GM21360 (cell line): ENCODE measurements around the gene PSEN1.
A peak's percentile ranks its signal among the peaks of the same experiment; 100 is the strongest.

Source experiments
- ATAC-seq: cut with Tn5 transposase; IDR thresholded peaks from one replicate; pipeline ENCODE4 v1.9.1; 2021; ENCODE audit warnings: mild to moderate bottlenecking, moderate library complexity; ENCODE audit not compliant: unreplicated experiment

Gene PSEN1

DNA sequence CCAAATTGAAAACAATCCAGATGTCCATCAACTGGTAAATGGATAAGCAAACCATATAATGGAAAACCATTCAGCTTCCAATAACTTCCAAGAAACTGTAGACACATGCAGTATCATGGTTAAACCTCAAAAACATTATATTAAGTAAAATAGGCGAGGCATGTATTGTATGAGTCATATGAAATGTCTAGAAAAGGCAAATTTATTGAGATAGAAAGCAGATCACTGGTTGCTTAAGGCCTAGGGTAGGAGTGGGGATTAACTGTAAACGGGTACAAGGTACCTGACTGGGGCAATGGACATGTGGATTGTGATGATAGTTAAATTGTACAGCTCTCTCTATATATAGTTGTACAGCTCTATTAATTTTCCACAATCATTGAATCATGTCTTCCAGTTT, 79.7 kb downstream of the PSEN1 start:
- ATAC-seq, result no peak

DNA sequence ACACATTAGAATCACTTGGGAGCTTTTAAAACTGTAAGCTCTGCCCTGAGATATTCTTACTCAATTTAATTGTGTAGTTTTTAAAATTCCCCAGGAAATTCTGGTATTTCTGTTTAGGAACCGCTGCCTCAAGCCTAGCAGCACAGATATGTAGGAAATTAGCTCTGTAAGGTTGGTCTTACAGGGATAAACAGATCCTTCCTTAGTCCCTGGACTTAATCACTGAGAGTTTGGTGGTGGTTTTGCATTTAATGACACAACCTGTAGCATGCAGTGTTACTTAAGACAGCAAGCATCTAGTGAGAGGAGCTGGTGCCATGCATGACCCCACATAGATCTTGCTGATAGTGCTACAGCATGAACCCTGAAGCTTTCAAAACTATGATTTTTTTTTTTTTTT, 81.1 kb downstream of the PSEN1 start:
- ATAC-seq, result no peak

GRCh38 chr14:73220061-73220460, 83.8 kb downstream of the PSEN1 start:
- ATAC-seq, result no peak

- no peak for ATAC-seq
These were observed 84.3 kb downstream of the PSEN1 start for GRCh38 chr14:73220634-73221033.

- no peak for ATAC-seq
These were observed 85.6 kb downstream of the PSEN1 start for GRCh38 chr14:73221945-73222344.

DNA sequence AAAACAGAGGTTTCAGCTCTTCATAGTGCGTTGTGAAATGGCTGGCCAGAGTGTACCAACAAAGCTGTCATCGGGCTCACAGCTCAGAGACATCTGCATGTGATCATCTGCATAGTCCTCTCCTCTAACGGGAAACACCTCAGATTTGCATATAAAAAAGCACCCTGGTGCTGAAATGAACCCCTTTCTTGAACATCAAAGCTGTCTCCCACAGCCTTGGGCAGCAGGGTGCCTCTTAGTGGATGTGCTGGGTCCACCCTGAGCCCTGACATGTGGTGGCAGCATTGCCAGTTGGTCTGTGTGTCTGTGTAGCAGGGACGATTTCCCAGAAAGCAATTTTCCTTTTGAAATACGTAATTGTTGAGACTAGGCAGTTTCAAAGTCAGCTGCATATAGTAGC, 86.7 kb downstream of the PSEN1 start:
- peak; percentile 59 for ATAC-seq

DNA sequence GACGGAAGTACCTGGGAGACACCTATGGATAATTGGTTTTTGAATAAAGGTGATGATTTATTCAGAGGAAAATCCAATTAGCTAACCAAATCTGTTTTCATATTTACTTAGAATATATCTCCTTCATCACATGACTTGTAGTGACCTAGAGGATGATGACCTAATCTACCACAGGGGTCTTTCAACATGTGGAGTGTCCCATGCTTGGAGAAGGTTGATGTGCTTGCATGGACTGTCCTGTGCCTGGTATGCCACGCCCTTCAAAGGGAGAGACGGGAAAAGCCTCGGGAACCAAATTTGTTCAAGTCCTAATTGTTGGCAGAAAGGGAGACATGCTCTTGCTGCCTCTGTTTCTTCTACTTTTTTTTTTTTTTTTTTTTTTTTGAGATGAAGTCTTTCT, 89.2 kb downstream of the PSEN1 start:
- no peak for ATAC-seq

DNA sequence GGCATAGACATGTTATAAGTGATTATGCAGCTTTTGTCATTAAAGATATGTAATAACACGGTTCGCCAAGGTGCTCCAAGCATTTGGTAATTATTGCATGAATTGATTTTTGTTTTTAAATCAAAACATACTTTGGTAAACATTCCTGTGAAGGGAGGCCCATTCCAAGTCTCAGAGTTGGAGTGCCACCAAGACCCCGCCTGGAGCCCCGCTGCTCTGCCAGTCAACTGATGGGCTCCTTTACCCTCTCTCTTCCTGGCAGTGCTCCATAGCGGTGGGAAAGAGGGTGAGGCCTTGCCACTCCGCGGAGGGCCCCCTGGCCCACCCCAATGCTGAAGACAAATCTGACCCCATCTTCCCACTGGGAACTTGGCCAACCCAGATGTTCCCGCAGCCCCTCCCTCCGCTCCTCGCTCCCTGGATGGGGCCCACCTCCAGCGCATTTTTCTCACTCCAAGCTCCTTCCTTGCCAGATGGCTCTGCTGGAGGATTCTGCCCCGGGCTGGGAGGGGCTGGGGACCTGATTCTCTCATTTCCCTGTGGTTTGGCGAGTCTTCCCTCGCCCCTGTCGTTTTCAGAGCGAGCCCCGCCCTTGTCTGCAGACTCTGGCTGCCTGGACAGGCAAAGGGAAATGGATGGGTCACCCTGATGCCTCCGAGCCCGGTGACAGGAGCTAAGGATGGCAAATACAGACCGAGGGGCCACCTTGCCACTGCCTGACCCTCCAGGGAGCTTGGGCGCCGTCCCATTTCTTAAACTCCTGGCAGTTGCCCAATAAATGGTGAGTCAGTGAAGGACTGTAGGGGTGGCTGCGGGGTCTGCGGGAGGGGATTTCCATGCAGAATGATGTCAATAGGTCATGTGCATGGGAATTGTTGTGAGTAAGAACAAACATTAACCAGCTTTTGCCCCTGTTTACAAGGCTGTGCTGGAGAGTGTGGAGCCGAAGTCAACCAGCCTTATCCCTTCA, 91.8 kb downstream of the PSEN1 start:
- no peak for ATAC-seq

DNA sequence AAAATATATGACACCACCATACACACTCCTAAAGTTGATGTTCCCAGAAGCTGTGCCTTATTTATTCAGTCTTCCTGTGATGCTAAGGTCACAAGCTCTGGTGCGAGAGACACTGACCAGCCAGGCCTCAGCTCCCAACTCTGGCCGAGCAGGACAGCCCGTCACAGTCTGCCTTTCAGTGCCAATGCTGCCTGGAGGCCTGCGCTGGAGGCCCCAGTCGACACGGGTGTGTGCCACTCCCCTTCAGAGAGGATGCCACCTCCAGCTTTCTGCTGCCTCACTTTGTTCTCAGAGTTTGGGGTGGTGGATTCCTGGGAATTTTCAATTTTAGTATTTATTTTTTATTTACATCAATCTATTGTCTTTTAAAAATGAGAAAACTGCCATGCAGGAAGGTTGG, 93.7 kb downstream of the PSEN1 start:
- no peak for ATAC-seq

- ATAC-seq, result no peak
These were observed 95.9 kb downstream of the PSEN1 start for GRCh38 chr14:73231981-73232851.

DNA sequence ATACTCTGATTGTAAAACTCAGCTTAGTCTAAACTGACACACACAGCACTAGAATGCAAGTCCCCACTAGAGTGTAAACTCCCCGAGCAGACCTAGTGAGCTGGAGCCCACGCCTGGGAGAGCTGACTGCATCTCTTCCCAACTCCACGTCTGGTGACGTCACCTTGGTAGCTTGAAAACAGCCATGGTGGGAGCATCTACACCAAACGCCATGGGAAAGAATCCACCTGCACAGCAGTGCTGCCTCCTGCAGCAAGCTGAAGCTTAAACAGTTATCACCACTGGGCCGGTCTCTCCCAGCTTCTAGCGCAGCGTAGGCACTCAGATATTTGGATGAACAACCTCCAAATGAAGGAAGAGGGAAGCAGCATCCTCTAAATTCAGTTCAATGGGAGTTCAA, 96.7 kb downstream of the PSEN1 start:
- ATAC-seq, result no peak

DNA sequence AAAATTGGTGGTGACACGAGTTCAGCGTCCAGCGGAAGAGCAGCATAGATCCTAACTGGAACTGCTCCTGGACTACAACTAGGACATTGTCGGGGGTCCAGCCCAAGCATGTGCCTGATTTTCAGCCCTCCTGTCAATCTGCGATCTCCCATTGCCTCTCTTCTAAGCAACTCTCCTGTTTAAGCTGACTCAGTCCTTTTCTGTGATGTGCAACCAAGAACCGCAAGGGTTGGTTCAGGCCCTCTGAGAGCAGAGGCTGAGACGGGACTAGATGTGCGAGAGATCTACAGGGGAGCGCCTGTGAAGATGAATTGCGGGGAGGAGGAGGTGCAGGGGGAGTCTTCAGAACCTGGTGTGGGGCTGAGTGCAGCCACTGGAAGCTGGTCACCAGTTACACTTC, 97.3 kb downstream of the PSEN1 start:
- no peak for ATAC-seq

DNA sequence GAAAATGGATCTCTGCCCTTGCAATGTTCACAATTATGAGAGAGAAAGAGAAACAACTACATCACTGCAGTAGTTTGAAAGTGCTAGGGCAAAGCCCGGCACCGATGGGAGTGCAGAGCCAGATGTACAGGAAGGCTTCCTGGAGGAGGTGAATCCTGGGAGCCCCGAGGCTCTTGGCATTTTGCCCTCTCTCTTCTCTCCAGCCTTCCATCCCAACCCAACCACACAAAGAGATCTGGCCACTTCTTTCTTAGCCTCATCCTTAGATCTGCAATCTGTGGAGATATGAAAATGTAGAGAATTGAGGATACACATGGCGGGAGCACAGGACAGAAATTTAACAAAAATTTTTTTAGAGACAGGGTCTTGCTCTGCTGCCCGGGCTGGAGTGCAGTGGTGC, 97.7 kb downstream of the PSEN1 start:
- ATAC-seq, result no peak

GRCh38 chr14:73234586-73235394, 98.5 kb downstream of the PSEN1 start:
- no peak for ATAC-seq

- ATAC-seq, result no peak
These were observed 99.3 kb downstream of the PSEN1 start for GRCh38 chr14:73235531-73236155.

GRCh38 chr14:73236157-73236556, 99.8 kb downstream of the PSEN1 start:
- no peak for ATAC-seq

DNA sequence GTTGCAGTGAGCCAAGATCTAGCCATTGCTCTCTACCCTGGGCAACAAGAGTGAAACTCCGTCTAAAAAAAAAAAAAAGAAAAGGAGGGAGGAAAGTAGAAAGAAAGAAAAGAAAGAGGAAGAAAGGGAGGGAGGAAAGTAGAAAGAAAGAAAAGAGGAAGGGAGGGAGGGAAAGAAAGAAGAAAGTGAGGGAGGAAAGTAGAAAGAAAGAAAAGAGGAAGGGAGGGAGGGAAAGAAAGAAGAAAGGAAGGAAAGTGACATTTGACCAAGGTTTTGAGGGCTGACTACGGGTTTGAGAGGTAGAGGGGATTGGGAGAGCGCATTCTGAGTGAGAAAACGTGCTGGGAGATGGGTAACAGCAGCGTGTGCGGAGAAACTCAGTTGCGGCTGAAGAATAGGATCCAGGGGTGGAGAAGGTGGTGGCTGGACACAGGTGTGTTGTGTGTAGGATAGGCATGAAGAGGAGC, 100.5 kb downstream of the PSEN1 start:
- ATAC-seq, result no peak

GRCh38 chr14:73237219-73237785, 101.0 kb downstream of the PSEN1 start, which contains the start of gene PAPLN:
TSS of gene PAPLN (plus strand) at chr14:73237506. CDS start at chr14:73239779, 2,273 bp downstream.
- no peak for ATAC-seq

GRCh38 chr14:73237786-73238423, 101.6 kb downstream of the PSEN1 start:
- no peak for ATAC-seq
